NCI-H187 (cell line): ENCODE data around the gene ENTHD1.

Source experiments
- DNase-seq, 2 experiments: peaks; one replicate each; lab custom pipeline; 2025; lab: John Stamatoyannopoulos, UW

The ENTHD1 gene

GRCh38 chr22:39893526-39893925, at the start of gene ENTHD1:
Gene ENTHD1 (minus strand): TSS chr22:39893760. CDS start chr22:39887748, 6,012 bp downstream.
- no peak for DNase-seq

GRCh38 chr22:39943337-39943736, 49.8 kb upstream of the ENTHD1 start:
- DNase-seq = no peak

- no peak for DNase-seq
These were observed 49.1 kb upstream of the ENTHD1 start for GRCh38 chr22:39942439-39943230.

- no peak for DNase-seq
These were observed 48.0 kb upstream of the ENTHD1 start for GRCh38 chr22:39941601-39942000.

DNA sequence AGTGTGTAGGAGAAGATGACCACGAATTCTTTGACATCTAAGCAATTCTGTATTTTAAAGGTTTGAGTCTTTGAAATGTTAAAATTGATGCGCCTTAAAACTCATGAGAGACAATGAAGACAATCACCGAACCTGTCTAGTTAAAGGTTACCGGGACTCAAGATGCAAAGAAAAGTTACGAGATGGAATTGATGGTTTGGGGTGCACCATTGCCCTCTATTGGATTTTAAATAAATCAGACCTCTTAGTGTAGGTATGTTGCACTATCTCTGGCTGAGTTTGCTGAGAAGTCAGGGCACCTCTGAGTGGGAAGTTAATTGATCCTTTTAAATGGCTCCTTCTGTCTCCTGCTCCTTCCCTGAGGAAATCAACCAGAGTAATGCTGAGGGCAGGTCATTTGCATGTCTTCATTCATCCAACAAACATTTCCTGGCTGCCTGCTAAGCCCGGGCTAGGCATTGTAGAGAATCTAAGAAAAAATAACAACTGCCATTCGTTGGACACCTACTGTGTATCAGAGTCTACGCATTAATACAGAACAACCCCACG, 47.3 kb upstream of the ENTHD1 start:
- DNase-seq = no peak

DNA sequence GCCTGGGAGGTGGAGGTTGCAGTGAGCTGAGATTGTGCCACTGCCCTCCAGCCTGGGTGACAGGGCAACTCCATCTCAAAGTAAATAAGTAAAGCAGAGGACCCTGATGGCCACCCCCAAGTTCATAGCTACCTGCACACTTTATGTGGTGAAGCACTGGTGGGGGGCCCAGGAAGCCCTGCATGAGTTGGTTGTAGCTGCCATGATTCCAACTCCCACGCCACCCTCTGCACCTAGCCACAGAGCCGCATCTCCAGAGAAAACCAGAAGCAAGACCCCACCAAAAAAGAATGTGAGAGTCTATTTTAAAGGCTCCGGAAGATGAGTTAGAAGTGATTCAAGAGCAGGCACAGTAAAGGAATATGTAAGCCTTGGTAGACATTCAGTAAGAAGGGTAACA, 46.3 kb upstream of the ENTHD1 start:
- DNase-seq = no peak

DNA sequence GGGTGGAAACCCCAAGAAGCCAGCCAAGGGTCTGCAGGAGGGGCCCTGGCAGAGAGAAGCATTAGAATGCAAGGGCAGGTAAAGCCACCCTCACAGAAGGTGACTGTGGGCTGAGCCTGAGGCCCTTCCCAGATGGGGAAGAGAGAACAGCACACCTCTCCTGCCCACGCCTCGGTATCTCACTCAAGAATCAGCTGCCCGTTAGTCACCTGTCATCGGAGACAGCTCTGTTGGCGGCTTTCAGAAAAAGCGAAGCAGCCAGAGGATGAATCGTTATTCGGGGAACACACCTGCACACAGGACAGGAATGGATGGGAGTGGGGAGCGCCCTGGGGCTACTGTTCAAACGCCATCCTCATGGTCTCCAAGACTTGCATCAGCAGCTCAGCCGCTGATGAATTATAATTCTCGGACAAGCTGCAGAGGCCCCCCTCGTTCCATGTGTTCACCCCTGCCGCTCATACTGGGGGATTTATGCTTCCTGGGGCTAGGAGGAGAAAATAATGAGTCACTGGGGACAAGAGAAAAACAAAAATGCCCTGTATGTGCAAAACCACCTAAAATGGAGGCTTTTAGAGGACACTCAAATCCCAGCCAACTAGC, 45.0 kb upstream of the ENTHD1 start:
- no peak for DNase-seq

GRCh38 chr22:39937906-39938305, 44.3 kb upstream of the ENTHD1 start:
- DNase-seq = no peak

- DNase-seq = no peak
These were observed 43.1 kb upstream of the ENTHD1 start for GRCh38 chr22:39936523-39937145.

DNA sequence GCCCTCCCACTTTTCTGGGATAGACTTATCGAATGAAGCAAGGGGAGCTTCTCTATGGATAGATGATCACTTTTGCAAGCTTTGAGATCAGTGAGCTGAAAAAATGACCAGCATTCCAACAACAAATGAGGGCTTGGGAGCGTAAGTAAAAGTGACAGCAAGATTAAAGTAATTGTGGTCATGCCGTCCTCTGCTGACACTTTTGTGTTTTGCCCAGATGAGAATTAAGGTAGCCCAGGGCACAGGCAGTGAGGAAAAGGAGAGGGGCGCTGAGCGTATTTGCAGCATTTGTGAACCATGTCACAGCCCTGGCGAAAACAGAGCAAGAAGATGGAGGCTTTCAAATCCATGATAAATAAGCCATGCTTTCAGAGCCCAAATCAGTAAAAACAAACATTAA, 42.1 kb upstream of the ENTHD1 start:
- DNase-seq = no peak

- no peak for DNase-seq
These were observed 41.6 kb upstream of the ENTHD1 start for GRCh38 chr22:39935116-39935515.

GRCh38 chr22:39933741-39934140, 40.2 kb upstream of the ENTHD1 start:
- DNase-seq = no peak

- DNase-seq = no peak
These were observed 39.5 kb upstream of the ENTHD1 start for GRCh38 chr22:39932918-39933649.

DNA sequence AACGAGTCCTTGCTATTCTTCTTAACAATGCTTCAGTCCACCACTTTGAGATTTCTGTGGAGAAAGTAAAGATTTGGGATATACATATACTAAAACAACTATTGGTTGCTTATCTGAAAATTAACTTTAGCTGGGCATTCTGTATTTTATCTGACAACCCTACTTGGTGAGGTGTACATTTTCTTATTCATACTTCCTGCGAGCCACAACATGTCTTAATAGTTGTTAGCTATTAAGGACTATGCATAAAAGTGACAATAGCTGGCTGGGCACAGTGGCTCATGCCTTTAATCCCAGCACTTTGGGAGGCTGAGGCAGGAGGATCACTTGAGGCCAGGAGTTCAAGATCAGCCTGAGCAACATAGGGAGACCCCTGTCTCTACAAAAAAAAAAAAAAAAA, 38.6 kb upstream of the ENTHD1 start:
- no peak for DNase-seq

- no peak for DNase-seq
These were observed 37.7 kb upstream of the ENTHD1 start for GRCh38 chr22:39931251-39931650.

- DNase-seq = no peak
These were observed 35.3 kb upstream of the ENTHD1 start for GRCh38 chr22:39928536-39929520.

- no peak for DNase-seq
These were observed 34.0 kb upstream of the ENTHD1 start for GRCh38 chr22:39927544-39927943.

GRCh38 chr22:39926753-39927152, 33.2 kb upstream of the ENTHD1 start:
- DNase-seq = no peak

GRCh38 chr22:39925909-39926679, 32.5 kb upstream of the ENTHD1 start:
- DNase-seq = no peak

- DNase-seq = no peak
These were observed 31.7 kb upstream of the ENTHD1 start for GRCh38 chr22:39925273-39925672.
